Cardiac ventricle fibroblast (primary cell): Measurements from ENCODE around the gene ICOS. TPM values are rescaled to one million over a fixed set of nuclear protein-coding genes. Genes with fewer than 3 reads are reported as not detected.

Experiments used
- total RNA-seq: library from RNA; depleted of rRNA; stranded (reverse); fragments of >200 nt; gene quantifications from 2 replicates; pipeline ENCODE4 v1.2.3, GENCODE V29; 2015

ICOS gene, protein sequence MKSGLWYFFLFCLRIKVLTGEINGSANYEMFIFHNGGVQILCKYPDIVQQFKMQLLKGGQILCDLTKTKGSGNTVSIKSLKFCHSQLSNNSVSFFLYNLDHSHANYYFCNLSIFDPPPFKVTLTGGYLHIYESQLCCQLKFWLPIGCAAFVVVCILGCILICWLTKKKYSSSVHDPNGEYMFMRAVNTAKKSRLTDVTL
- not detected in 2 replicates for total RNA-seq

DNA sequence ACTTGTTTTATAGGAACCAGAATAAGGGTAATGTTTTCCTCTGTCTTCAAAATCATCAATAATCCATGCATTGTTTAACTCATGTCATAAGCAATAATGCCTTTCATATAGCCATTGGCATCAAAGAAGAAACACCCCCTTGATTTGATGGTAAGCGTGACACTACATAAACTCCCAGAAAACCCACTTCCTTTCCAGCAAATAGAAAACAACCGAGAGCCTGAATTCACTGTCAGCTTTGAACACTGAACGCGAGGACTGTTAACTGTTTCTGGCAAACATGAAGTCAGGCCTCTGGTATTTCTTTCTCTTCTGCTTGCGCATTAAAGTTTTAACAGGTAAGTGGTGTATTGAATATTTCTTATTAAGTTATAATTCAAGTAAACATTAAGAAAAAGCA, at the start of gene ICOS:
Gene ICOS (plus strand): TSS at position 229 of the 400 bp plus-strand sequence. CDS start 52 bp downstream, at position 281.

Other genes starting within 250 kb of the ICOS start
- not detected in 2 replicates for gene CD28, start 230.1 kb upstream of the ICOS start, total RNA-seq
- gene CTLA4, start 69.0 kb upstream of the ICOS start, total RNA-seq: 0.12 and 0.78 TPM in 2 replicates